ENCODE data around the gene RPGRIP1. TPM values are rescaled to one million over a fixed set of nuclear protein-coding genes. Genes with fewer than 3 reads are reported as not detected.

RPGRIP1 gene
- total and polyA plus RNA-seq, 2 of the 4 experiments (the other 2 are of a cell fraction) = not detected

GRCh38 chr14:21263284-21264024, 16.4 kb upstream of the RPGRIP1 start:
- dilution Hi-C loops (cut with HindIII; ENCODE audit: low sequenced_read_pairs, unreplicated experiment) (no loop called here), intact Hi-C loops (cut with micrococcal nuclease) (loop anchor here (1.0 kb wide), 1 partner anchor 8 kb away; no protein-coding TSS in a partner anchor), in situ Hi-C loops (cut with MboI; ENCODE audit: low sequenced_read_pairs) (no loop called here)
- Histone ChIP-seq H3K4ac (ENCODE audit: low read depth, low read length) (no peak overlapping the region), H3K36me3 (ENCODE audit: control insufficient read depth, insufficient read depth, low read length) (peaks cover 37% of the 10 kb centered on the region), H2BK120ac (ENCODE audit: low read depth, low read length) (no peak overlapping the region), H2BK15ac (ENCODE audit: low read depth, low read length) (no peak overlapping the region), H4K20me1 (ENCODE audit: insufficient read depth, low read length) (peaks cover 98% of the 10 kb centered on the region), H2AFZ (replicated peaks; ENCODE audit: low read length, poor library complexity) (no peak overlapping the region), H3K9me1 (ENCODE audit: insufficient read depth, low read length) (peaks cover 10% of the 10 kb centered on the region), H3K23ac (ENCODE audit: low read depth, low read length) (no peak overlapping the region), H3K14ac (replicated peaks; ENCODE audit: low read depth, low read length) (no peak overlapping the region), H2BK5ac (ENCODE audit: low read depth, low read length, poor library complexity, severe bottlenecking) (no peak overlapping the region), H2AK5ac (ENCODE audit: low read depth, low read length) (no peak overlapping the region), H3K27me3 (ENCODE audit: control insufficient read depth, insufficient read depth, low read length) (no peaks in the 10 kb centered on the region), H4K5ac (ENCODE audit: low read depth, low read length) (no peak overlapping the region), H3K4me2 (ENCODE audit: low read depth, low read length) (peak overlapping the region; percentile 62), H2AK9ac (replicated peaks; ENCODE audit: low read depth, low read length, poor library complexity) (no peak overlapping the region), H4K8ac (ENCODE audit: low read depth in 2 of 2, low read length in 2 of 2) (no peak overlapping the region), H3K27ac (ENCODE audit: insufficient read depth, low read length) (no peak overlapping the region), H4K91ac (ENCODE audit: insufficient read depth, low read depth, low read length) (no peak overlapping the region), H2BK20ac (ENCODE audit: low read depth, low read length) (no peak overlapping the region), H3K56ac (ENCODE audit: extremely low read depth, insufficient read depth, low read length) (no peak overlapping the region; the same call in 1 of the 2 replicates), H3K9ac (ENCODE audit: low read depth, low read length) (no peak overlapping the region), H3K79me1 (ENCODE audit: low read depth in 1 of 2, low read length in 2 of 2) (peaks cover 9 to 27% of the 10 kb centered on the region in 2 experiments; a peak in 3 of 4 replicates), H3K4me3 (ENCODE audit: insufficient read depth, low read depth, low read length) (no peak overlapping the region), H3K4me1 (ENCODE audit: control insufficient read depth, insufficient read depth, low read length) (peaks cover 10% of the 10 kb centered on the region), H3K18ac (ENCODE audit: low read depth, low read length) (no peak overlapping the region), H3K9me3 (ENCODE audit: control insufficient read depth, insufficient read depth, low read length) (no peaks in the 10 kb centered on the region)
- no TSS peak for BruUV-seq (replicated peaks)
- ATAC-seq (ENCODE audit: low read depth) = peak; percentile 38
- CTCF ChIA-PET = interaction anchor here (0.7 kb wide), 1 partner anchor 195 kb away, joined by 3 read pairs; no protein-coding TSS in a partner anchor
- no CpG with 5 or more reads among the region's 5 CpGs for WGBS, 2 experiments (ENCODE audit: extremely low coverage in 2 of 2, insufficient read length in 1 of 2)
- POLR2A ChIA-PET (ENCODE audit: unreplicated experiment) = no interaction called here
- no peak for TF ChIP-seq NFE2L2 (IDR thresholded peaks at IDR 0.05; ENCODE audit: low read depth, low read length)
- TF ChIP-seq, protein P1, sequence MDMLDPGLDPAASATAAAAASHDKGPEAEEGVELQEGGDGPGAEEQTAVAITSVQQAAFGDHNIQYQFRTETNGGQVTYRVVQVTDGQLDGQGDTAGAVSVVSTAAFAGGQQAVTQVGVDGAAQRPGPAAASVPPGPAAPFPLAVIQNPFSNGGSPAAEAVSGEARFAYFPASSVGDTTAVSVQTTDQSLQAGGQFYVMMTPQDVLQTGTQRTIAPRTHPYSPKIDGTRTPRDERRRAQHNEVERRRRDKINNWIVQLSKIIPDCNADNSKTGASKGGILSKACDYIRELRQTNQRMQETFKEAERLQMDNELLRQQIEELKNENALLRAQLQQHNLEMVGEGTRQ (IDR thresholded peaks at IDR 0.05; ENCODE audit: low read depth, low read length) = no peak
- TF ChIP-seq CTCF (conservative IDR thresholded peaks at IDR 0.05; ENCODE audit: low read depth, low read length) = no peak
- TF ChIP-seq MAZ (IDR thresholded peaks at IDR 0.05; ENCODE audit: borderline replicate concordance, low read depth, low read length) = no peak
- TF ChIP-seq BHLHE40 (IDR thresholded peaks at IDR 0.05; ENCODE audit: low read depth, low read length) = no peak
- TF ChIP-seq MAFK (IDR thresholded peaks at IDR 0.05; ENCODE audit: low read depth, low read length) = peak; percentile 39; the same call in 1 of the 2 replicates
- no peak for TF ChIP-seq RFX5 (IDR thresholded peaks at IDR 0.05; ENCODE audit: low read depth, low read length)
- no peak for TF ChIP-seq CEBPB (IDR thresholded peaks at IDR 0.05; ENCODE audit: low read depth, low read length)
- DNase-seq = peak; percentile 49

Data from IMR-90 (cell line).